Vagina (tissue), 2 donors: ENCODE measurements around the gene CACNG5.

Source experiments
- CTCF ChIP-seq, 3 experiments: fragments of 450-650 bp in 2 of 3; fragments of 200-600 bp in 1 of 3; sonication (generic) in 1 of 3; IDR thresholded peaks; one replicate each; pipeline ENCODE4 v1.5.1; 2017 to 2019; ENCODE audit warnings: antibody characterized with exemption in 3 of 3, mild to moderate bottlenecking in 2 of 3, moderate library complexity in 2 of 3
- POLR2A ChIP-seq, 2 donors: fragments of 450-650 bp; IDR thresholded peaks; one replicate each; pipeline ENCODE4 v1.6.1; 2017; ENCODE audit warnings: antibody characterized with exemption in 2 of 2, mild to moderate bottlenecking in 2 of 2, moderate library complexity in 2 of 2

- TF ChIP-seq CTCF (IDR thresholded peaks at IDR 0.05) (no peak), POLR2A (IDR thresholded peaks at IDR 0.05) (no peak)
Observed at GRCh38 chr17:66850692-66851091, 15.8 kb downstream of the CACNG5 start.
